Chondrocyte (in vitro differentiated cells): ENCODE data around the gene SMG6. TPM values are rescaled to one million over a fixed set of nuclear protein-coding genes. Genes with fewer than 3 reads are reported as not detected.
A peak's percentile ranks its signal among the peaks of the same experiment; 100 is the strongest.

Experiments
- DNase-seq: peaks from one replicate; pipeline ENCODE4 v3.0.0; 2021; ENCODE audit warnings: mixed read lengths, low spot score
- H3K27ac Mint-ChIP-seq: one replicate; pipeline ENCODE4 v1.8.0; 2021; ENCODE audit warnings: mild to moderate bottlenecking, moderate library complexity, mixed read lengths; ENCODE audit not compliant: unreplicated experiment
- H3K27me3 Mint-ChIP-seq: 2 replicates; pipeline ENCODE4 v1.8.0; 2021; ENCODE audit warnings: low read depth, mixed read lengths
- H3K36me3 Mint-ChIP-seq: 2 replicates; pipeline ENCODE4 v1.8.0; 2021; ENCODE audit warnings: low read depth, mixed read lengths
- H3K4me1 Mint-ChIP-seq: 2 replicates; pipeline ENCODE4 v1.8.0; 2021; ENCODE audit warnings: low read depth, mild to moderate bottlenecking, mixed read lengths
- H3K4me3 Mint-ChIP-seq: one replicate; pipeline ENCODE4 v1.8.0; 2021; ENCODE audit warnings: mild to moderate bottlenecking, moderate library complexity, mixed read lengths; ENCODE audit not compliant: unreplicated experiment
- H3K9me3 Mint-ChIP-seq: 2 replicates; pipeline ENCODE4 v1.8.0; 2021; ENCODE audit warnings: low read depth, mixed read lengths
- total RNA-seq: library from RNA; stranded (reverse); gene quantifications from 3 replicates; pipeline ENCODE4 v1.2.1, GENCODE V29; 2021
- TF ChIP-seq, protein P1 (sequence below): fragments of 200-600 bp; sonication (generic); IDR thresholded peaks from 2 replicates; pipeline ENCODE4 v1.5.0; 2021; ENCODE audit warnings: antibody characterized with exemption, mild to moderate bottlenecking, moderate library complexity

The SMG6 gene
- total RNA-seq, 1 donor from 2014 or later = 33.6 TPM

DNA sequence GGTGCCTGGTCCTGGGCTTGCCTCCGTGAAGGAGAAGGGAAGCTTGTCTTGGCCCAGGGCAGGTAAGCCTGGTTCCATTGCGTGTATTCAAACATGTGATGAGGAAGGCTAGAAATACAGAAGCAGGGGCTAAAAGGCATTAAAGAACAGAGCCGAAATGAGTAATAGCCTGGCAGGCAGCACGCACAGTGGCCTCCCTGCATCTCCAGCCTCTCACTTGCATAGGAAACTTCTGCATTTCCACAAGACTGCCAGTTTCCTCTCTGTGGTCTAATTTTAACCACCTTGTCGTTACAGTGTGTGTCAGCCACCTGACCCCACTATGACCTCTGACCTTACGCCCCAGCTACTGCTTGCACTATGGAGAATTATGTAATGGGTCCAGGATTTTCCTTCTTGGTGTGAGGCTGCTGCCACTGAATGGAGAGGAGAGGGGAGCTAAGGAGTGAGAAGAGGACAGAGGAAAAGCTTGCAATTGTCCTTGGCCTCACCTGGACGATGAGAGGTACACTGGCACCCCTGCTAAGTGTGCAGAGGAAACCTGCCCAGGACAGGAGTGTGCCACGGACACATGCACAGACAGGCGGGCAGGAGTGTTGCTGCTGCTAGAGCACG lies 215.9 kb downstream of the SMG6 start:
- peaks cover 65% of the 10 kb centered on the region for H3K4me1 Mint-ChIP-seq
- no peaks in the 10 kb centered on the region for H3K27me3 Mint-ChIP-seq
- H3K4me3 Mint-ChIP-seq = no peak overlapping the region
- DNase-seq = no peak
- H3K27ac Mint-ChIP-seq = peak overlapping the region; percentile 32
- H3K9me3 Mint-ChIP-seq = no peaks in the 10 kb centered on the region
- peaks cover 5% of the 10 kb centered on the region for H3K36me3 Mint-ChIP-seq
- TF ChIP-seq, protein P1, sequence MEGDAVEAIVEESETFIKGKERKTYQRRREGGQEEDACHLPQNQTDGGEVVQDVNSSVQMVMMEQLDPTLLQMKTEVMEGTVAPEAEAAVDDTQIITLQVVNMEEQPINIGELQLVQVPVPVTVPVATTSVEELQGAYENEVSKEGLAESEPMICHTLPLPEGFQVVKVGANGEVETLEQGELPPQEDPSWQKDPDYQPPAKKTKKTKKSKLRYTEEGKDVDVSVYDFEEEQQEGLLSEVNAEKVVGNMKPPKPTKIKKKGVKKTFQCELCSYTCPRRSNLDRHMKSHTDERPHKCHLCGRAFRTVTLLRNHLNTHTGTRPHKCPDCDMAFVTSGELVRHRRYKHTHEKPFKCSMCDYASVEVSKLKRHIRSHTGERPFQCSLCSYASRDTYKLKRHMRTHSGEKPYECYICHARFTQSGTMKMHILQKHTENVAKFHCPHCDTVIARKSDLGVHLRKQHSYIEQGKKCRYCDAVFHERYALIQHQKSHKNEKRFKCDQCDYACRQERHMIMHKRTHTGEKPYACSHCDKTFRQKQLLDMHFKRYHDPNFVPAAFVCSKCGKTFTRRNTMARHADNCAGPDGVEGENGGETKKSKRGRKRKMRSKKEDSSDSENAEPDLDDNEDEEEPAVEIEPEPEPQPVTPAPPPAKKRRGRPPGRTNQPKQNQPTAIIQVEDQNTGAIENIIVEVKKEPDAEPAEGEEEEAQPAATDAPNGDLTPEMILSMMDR = no peak

DNA sequence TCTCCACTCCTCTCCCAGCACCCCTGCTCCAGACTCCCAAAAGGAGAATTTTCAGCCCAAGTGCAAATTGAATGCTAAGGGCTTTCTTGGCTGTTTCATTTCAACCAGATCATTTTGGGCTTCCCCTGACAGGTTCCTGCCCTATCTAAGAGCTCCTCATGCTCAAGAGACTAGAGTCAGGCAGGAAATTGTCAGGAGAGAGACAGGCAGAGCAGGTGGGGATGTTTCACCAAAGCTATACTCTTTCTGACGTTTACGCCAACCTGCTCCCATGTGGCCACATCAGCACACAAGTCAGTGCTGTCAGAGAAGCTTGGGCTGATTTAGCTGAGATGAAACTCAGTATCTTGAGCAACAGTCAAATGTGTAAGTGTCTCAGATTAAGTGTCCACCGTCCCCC lies 217.3 kb downstream of the SMG6 start:
- TF ChIP-seq, protein P1 = no peak
- Mint-ChIP-seq H3K9me3 (no peaks in the 10 kb centered on the region), H3K4me3 (no peak overlapping the region), H3K36me3 (peaks cover 12% of the 10 kb centered on the region), H3K4me1 (peaks cover 60% of the 10 kb centered on the region), H3K27me3 (no peaks in the 10 kb centered on the region), H3K27ac (peak overlapping the region; percentile 72)
- DNase-seq = no peak

DNA sequence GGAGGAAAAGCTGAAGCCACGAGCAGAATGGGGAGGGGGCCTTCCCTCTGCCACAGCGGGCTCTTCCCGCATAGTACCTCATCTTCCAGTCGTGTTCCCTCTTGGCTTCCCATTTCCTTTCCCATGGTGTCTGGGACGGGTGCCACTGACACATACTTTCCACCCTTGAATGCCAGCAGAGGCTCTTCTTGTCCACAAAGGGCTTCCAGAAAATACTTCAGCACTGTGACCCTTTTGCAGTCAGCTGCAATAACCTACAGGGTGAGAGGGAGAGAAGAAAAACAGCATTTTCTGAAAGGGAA lies 218.0 kb downstream of the SMG6 start:
- peak overlapping the region; percentile 72 for H3K27ac Mint-ChIP-seq
- DNase-seq = no peak
- peaks cover 13% of the 10 kb centered on the region for H3K36me3 Mint-ChIP-seq
- H3K9me3 Mint-ChIP-seq = no peaks in the 10 kb centered on the region
- no peaks in the 10 kb centered on the region for H3K27me3 Mint-ChIP-seq
- TF ChIP-seq, protein P1 = no peak
- no peak overlapping the region for H3K4me3 Mint-ChIP-seq
- peaks cover 53% of the 10 kb centered on the region for H3K4me1 Mint-ChIP-seq

DNA sequence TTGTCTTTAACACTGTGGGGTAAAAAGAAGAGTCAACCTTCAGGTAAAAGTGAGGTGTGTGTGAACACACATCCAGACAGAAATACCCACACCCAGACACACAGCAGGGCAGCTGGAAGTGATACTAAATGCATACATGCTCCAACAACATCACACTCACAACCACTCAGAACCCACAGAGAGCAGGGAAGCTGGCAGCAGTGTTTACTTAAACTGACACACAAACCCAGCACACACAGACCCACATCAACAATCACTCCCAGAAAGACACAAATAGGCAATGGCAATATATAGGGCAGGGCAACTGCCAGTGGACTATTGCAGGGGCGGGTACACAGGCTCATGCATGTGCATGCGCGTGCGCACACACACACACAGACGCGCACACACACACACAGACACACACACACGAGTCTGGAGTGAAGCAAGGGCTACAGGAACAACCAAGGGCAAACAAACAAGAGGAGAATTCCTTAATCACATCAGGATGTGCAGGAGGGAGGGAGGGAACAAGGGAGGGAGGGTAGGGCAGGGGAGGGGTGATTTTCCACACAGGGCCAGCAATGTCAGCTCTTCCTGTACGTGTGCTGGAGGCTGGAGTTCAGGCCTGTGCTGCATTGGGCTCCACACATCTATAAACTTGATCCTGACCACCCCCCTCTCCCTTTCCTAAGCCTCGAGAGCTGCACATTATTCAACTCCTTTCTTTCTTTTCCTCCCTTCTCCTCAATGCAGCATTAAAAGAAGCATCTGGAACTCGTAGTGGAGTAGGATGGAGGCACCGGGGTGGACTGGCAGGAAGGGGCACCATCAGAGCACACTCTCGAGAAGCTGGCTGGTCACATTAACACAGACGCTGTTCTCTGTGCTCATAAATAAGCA lies 218.6 kb downstream of the SMG6 start:
- no peak overlapping the region for H3K4me3 Mint-ChIP-seq
- DNase-seq = no peak
- peak overlapping the region; percentile 72 for H3K27ac Mint-ChIP-seq
- H3K27me3 Mint-ChIP-seq = no peaks in the 10 kb centered on the region
- H3K36me3 Mint-ChIP-seq = peaks cover 13% of the 10 kb centered on the region
- TF ChIP-seq, protein P1 = no peak
- peaks cover 47% of the 10 kb centered on the region for H3K4me1 Mint-ChIP-seq
- H3K9me3 Mint-ChIP-seq = no peaks in the 10 kb centered on the region

DNA sequence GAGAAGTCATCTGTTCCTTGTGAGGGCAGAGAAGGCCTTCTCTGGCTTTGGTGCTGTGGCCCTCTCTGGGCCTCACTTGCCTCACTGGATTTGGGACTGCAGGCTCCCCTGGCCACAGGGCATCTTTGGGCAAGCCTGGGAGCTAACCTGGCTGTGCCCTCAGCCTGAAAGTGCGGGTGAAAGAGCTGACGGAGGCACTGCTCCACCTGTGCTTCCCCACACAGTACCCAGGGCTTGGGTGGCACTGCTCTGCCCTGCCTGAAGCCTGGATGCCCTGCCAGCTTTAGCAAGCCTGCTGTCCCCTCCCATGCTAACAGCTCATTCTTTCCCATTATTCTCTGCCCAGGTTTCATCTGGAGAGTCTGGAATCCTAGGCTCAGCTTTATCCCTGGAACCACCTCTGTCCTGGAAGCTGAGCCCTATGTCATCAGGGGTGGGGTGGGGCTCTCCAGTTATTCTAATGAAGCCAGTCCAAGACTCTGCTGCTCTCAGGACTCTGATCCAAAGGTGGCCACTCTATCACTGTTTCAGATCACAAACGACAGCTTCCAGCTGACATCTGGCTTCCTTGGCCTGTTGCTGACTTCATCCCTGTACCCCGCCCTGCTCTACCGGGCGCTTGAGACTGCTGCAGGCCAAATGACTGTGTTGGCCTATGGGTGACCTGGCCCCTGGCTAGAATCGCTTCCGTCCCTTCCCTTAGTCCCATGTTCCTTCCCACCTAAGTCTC lies 219.4 kb downstream of the SMG6 start:
- peaks cover 16% of the 10 kb centered on the region for H3K36me3 Mint-ChIP-seq
- H3K9me3 Mint-ChIP-seq = no peaks in the 10 kb centered on the region
- DNase-seq = no peak
- no peak overlapping the region for H3K4me3 Mint-ChIP-seq
- no peaks in the 10 kb centered on the region for H3K27me3 Mint-ChIP-seq
- peaks cover 39% of the 10 kb centered on the region for H3K4me1 Mint-ChIP-seq
- H3K27ac Mint-ChIP-seq = peak overlapping the region; percentile 37
- TF ChIP-seq, protein P1 = no peak
